MM.1S (cell line): Measurements from ENCODE around the gene PRCD.

Source experiments
- DNase-seq: peaks from one replicate; pipeline ENCODE4 v3.0.0-alpha.2; 2015
- H2AFZ ChIP-seq: fragments of 300-600 bp; sonication (generic); 2 replicates; pipeline ENCODE4 v1.6.0; 2016; ENCODE audit warnings: antibody characterized with exemption, low read length
- H3F3A ChIP-seq: fragments of 300-600 bp; sonication (generic); 2 replicates; pipeline ENCODE4 v1.6.1; 2016; ENCODE audit warnings: mild to moderate bottlenecking, antibody characterized with exemption, low read length, moderate library complexity, mixed read lengths; ENCODE audit not compliant: insufficient read depth
- H3K27ac ChIP-seq: fragments of 300-600 bp; sonication (generic); 2 replicates; pipeline ENCODE4 v1.5.1; 2016; ENCODE audit warnings: mild to moderate bottlenecking, low read length
- H3K27me3 ChIP-seq: fragments of 300-600 bp; sonication (generic); replicated peaks from 2 replicates; pipeline ENCODE4 v1.6.0; 2016; ENCODE audit warnings: low read length; ENCODE audit not compliant: insufficient read depth
- H3K36me3 ChIP-seq: fragments of 300-600 bp; sonication (generic); replicated peaks from 2 replicates; pipeline ENCODE4 v1.6.1; 2016; ENCODE audit warnings: mild to moderate bottlenecking, low read length, mixed read lengths; ENCODE audit not compliant: insufficient read depth
- H3K4me1 ChIP-seq: fragments of 300-600 bp; sonication (generic); 2 replicates; pipeline ENCODE4 v1.6.1; 2016; ENCODE audit warnings: low read length, mixed read lengths
- H3K4me2 ChIP-seq: fragments of 300-600 bp; sonication (generic); 2 replicates; pipeline ENCODE4 v1.6.0; 2016; ENCODE audit warnings: low read depth, low read length
- H3K4me3 ChIP-seq: fragments of 300-600 bp; sonication (generic); 2 replicates; pipeline ENCODE4 v1.5.1; 2016; ENCODE audit warnings: low read length, mixed read lengths
- H3K79me2 ChIP-seq: fragments of 300-600 bp; sonication (generic); 2 replicates; pipeline ENCODE4 v1.6.1; 2016; ENCODE audit warnings: mixed run types, low read length, mixed read lengths
- H3K9ac ChIP-seq: fragments of 300-600 bp; sonication (generic); 2 replicates; pipeline ENCODE4 v1.6.1; 2016; ENCODE audit warnings: low read length, mixed read lengths
- H3K9me2 ChIP-seq: fragments of 300-600 bp; sonication (generic); replicated peaks from 2 replicates; pipeline ENCODE4 v1.6.1; 2016; ENCODE audit warnings: mild to moderate bottlenecking, low read length, mixed read lengths; ENCODE audit not compliant: insufficient read depth
- H3K9me3 ChIP-seq: fragments of 300-600 bp; sonication (generic); replicated peaks from 2 replicates; pipeline ENCODE4 v1.6.1; 2016; ENCODE audit warnings: mild to moderate bottlenecking, low read length, mixed read lengths; ENCODE audit not compliant: insufficient read depth
- H4K20me1 ChIP-seq: fragments of 300-600 bp; sonication (generic); 2 replicates; pipeline ENCODE4 v1.6.1; 2016; ENCODE audit warnings: mild to moderate bottlenecking, low read length, moderate library complexity, mixed read lengths; ENCODE audit not compliant: insufficient read depth
- CTCF ChIP-seq: fragments of 300-600 bp; sonication (generic); IDR thresholded peaks from 2 replicates; pipeline ENCODE4 v1.5.1; 2016; ENCODE audit warnings: antibody characterized with exemption, low read length, mixed read lengths
- EZH2 ChIP-seq: fragments of 300-600 bp; sonication (generic); optimal IDR thresholded peaks from 2 replicates; pipeline ENCODE3; 2017; ENCODE audit warnings: low read depth, mild to moderate bottlenecking, antibody characterized with exemption, low read length, mixed read lengths
- EZH2phosphoT487 ChIP-seq: fragments of 300-600 bp; sonication (generic); IDR thresholded peaks from 2 replicates; pipeline ENCODE4 v1.6.1; 2018; ENCODE audit warnings: antibody characterized with exemption, low read length

Gene PRCD

GRCh38 chr17:76495663-76496400, 44.0 kb upstream of the PRCD start:
- peaks cover 25% of the 10 kb centered on the region for H3F3A ChIP-seq
- no peaks in the 10 kb centered on the region for H3K9me3 ChIP-seq
- H3K9me2 ChIP-seq, result no peaks in the 10 kb centered on the region
- H3K9ac ChIP-seq, result no peak overlapping the region
- no peak for DNase-seq
- TF ChIP-seq CTCF, result no peak
- TF ChIP-seq EZH2, result no peak
- TF ChIP-seq EZH2phosphoT487, result no peak
- no peaks in the 10 kb centered on the region for H3K36me3 ChIP-seq
- H3K4me3 ChIP-seq, result no peak overlapping the region
- H3K27ac ChIP-seq, result no peak overlapping the region
- H3K79me2 ChIP-seq, result peaks cover 71% of the 10 kb centered on the region
- no peaks in the 10 kb centered on the region for H3K27me3 ChIP-seq
- peaks cover 65% of the 10 kb centered on the region for H3K4me1 ChIP-seq
- no peaks in the 10 kb centered on the region for H4K20me1 ChIP-seq
- no peak overlapping the region for H2AFZ ChIP-seq
- no peak overlapping the region for H3K4me2 ChIP-seq

- no peak overlapping the region for H3K9ac ChIP-seq
- no peak overlapping the region for H3K4me2 ChIP-seq
- no peak overlapping the region for H3K4me3 ChIP-seq
- no peaks in the 10 kb centered on the region for H3K36me3 ChIP-seq
- H4K20me1 ChIP-seq, result no peaks in the 10 kb centered on the region
- no peak for TF ChIP-seq EZH2
- no peak for TF ChIP-seq EZH2phosphoT487
- no peak for TF ChIP-seq CTCF
- DNase-seq, result no peak
- H3F3A ChIP-seq, result peaks cover 25% of the 10 kb centered on the region
- H3K27ac ChIP-seq, result no peak overlapping the region
- H3K79me2 ChIP-seq, result peaks cover 69% of the 10 kb centered on the region
- H3K4me1 ChIP-seq, result peaks cover 66% of the 10 kb centered on the region
- H3K9me2 ChIP-seq, result no peaks in the 10 kb centered on the region
- no peaks in the 10 kb centered on the region for H3K9me3 ChIP-seq
- H2AFZ ChIP-seq, result no peak overlapping the region
- no peaks in the 10 kb centered on the region for H3K27me3 ChIP-seq
Observed at GRCh38 chr17:76496464-76496863, 43.4 kb upstream of the PRCD start.

- H3K27ac ChIP-seq, result no peak overlapping the region
- H3K9me2 ChIP-seq, result no peaks in the 10 kb centered on the region
- no peaks in the 10 kb centered on the region for H3K9me3 ChIP-seq
- no peaks in the 10 kb centered on the region for H4K20me1 ChIP-seq
- no peak overlapping the region for H2AFZ ChIP-seq
- no peaks in the 10 kb centered on the region for H3K27me3 ChIP-seq
- peaks cover 69% of the 10 kb centered on the region for H3K79me2 ChIP-seq
- H3K4me3 ChIP-seq, result no peak overlapping the region
- no peaks in the 10 kb centered on the region for H3K36me3 ChIP-seq
- no peak overlapping the region for H3K4me2 ChIP-seq
- peaks cover 16% of the 10 kb centered on the region for H3F3A ChIP-seq
- TF ChIP-seq EZH2 (no peak), EZH2phosphoT487 (no peak), CTCF (no peak)
- H3K4me1 ChIP-seq, result peaks cover 64% of the 10 kb centered on the region
- H3K9ac ChIP-seq, result no peak overlapping the region
- no peak for DNase-seq
Observed at GRCh38 chr17:76497699-76497978, 42.2 kb upstream of the PRCD start.
